ENCODE results near the gene RFTN1. TPM values are rescaled to one million over a fixed set of nuclear protein-coding genes. Genes with fewer than 3 reads are reported as not detected.

Gene RFTN1
- total and polyA plus RNA-seq, 10 of the 15 experiments (the other 5 are each of a cell fraction or from before 2014, with no cell fraction given) = 20.6 to 213 (median 147) TPM

- FAIRE-seq (no peak), ATAC-seq (no peak), DNase-seq (ENCODE audit: low read depth, low spot score) (no peak)
- Histone ChIP-seq H3K9me3 (replicated peaks; ENCODE audit: control insufficient read depth, insufficient read depth, low read length) (no peaks in the 10 kb centered on the region), H3K79me2 (ENCODE audit: control insufficient read depth, insufficient read depth, low read length) (peaks cover 44% of the 10 kb centered on the region), H3K36me3 (ENCODE audit: control insufficient read depth in 2 of 2, insufficient read depth in 2 of 2, low read length in 1 of 2) (peaks cover 18 to 23% of the 10 kb centered on the region in 2 experiments), H3K9ac (ENCODE audit: control insufficient read depth, insufficient read depth, low read length) (no peak overlapping the region), H3K4me2 (ENCODE audit: control insufficient read depth, insufficient read depth) (no peak overlapping the region), H3K4me1 (ENCODE audit: control insufficient read depth, insufficient read depth, low read length) (peaks cover 16% of the 10 kb centered on the region), H4K20me1 (ENCODE audit: control insufficient read depth, insufficient read depth) (0 out of 2 replicates have a peak, but pooled peaks cover 3% of the 10 kb centered on the region), H3K27me3 (replicated peaks in 1 of 2; ENCODE audit: control insufficient read depth in 2 of 2, insufficient read depth in 2 of 2, low read length in 1 of 2) (no peaks in the 10 kb centered on the region), H3K27ac (ENCODE audit: control insufficient read depth, insufficient read depth) (no peak overlapping the region), H2AFZ (ENCODE audit: control insufficient read depth, low read depth, low read length) (no peak overlapping the region), H3K4me3 (no peak overlapping the region)
- ChIA-PET CTCF (interaction anchor here (1.1 to 1.6 kb wide), 2 partner anchors 8 to 34 kb away, joined by 3 read pairs; no protein-coding TSS in a partner anchor), SMC1A (ENCODE audit: uncharacterized antibody, unreplicated experiment) (interaction anchor here (1.7 to 3.4 kb wide), 3 partner anchors 10 to 22 kb away, joined by 4 to 12 read pairs (median 5); no protein-coding TSS in a partner anchor), POLR2A (interaction anchor here (1.2 to 2.3 kb wide), 2 partner anchors 9 to 13 kb away, joined by 3 to 11 read pairs; no protein-coding TSS in a partner anchor), RAD21 (ENCODE audit: unreplicated experiment) (no interaction called here)
- WGBS (ENCODE audit: insufficient coverage, insufficient replicate concordance, low lambda C conversion rate, missing lambda C conversion rate) = 88% methylated on average over 10 of the region's 11 CpGs
- intact Hi-C loops (cut with micrococcal nuclease; ENCODE audit: unreplicated experiment) (no loop called here), in situ Hi-C loops (cut with MboI) (no loop called here)
- no peak for TF ChIP-seq ATF7 (IDR thresholded peaks at IDR 0.05; ENCODE audit: low read depth)
- TF ChIP-seq IKZF2 (IDR thresholded peaks at IDR 0.05) = no peak
- TF ChIP-seq WRNIP1 (IDR thresholded peaks at IDR 0.05; ENCODE audit: borderline replicate concordance, low read depth, low read length) = no peak
- BruUV-seq (replicated peaks) = no TSS peak
Measured at GRCh38 chr3:16487511-16488175, 25.9 kb downstream of the RFTN1 start.

GRCh38 chr3:16486951-16487480, 26.5 kb downstream of the RFTN1 start:
- intact Hi-C loops (cut with micrococcal nuclease; ENCODE audit: unreplicated experiment) (no loop called here), in situ Hi-C loops (cut with MboI) (no loop called here)
- Histone ChIP-seq H3K9me3 (replicated peaks; ENCODE audit: control insufficient read depth, insufficient read depth, low read length) (no peaks in the 10 kb centered on the region), H3K79me2 (ENCODE audit: control insufficient read depth, insufficient read depth, low read length) (peaks cover 48% of the 10 kb centered on the region), H3K4me1 (ENCODE audit: control insufficient read depth, insufficient read depth, low read length) (peaks cover 23% of the 10 kb centered on the region), H3K27me3 (replicated peaks in 1 of 2; ENCODE audit: control insufficient read depth in 2 of 2, insufficient read depth in 2 of 2, low read length in 1 of 2) (no peaks in the 10 kb centered on the region), H4K20me1 (ENCODE audit: control insufficient read depth, insufficient read depth) (0 out of 2 replicates have a peak, but pooled peaks cover 3% of the 10 kb centered on the region), H3K9ac (ENCODE audit: control insufficient read depth, insufficient read depth, low read length) (no peak overlapping the region), H3K4me3 (no peak overlapping the region), H3K4me2 (ENCODE audit: control insufficient read depth, insufficient read depth) (no peak overlapping the region), H3K27ac (ENCODE audit: control insufficient read depth, insufficient read depth) (no peak overlapping the region), H3K36me3 (ENCODE audit: control insufficient read depth in 2 of 2, insufficient read depth in 2 of 2, low read length in 1 of 2) (peaks cover 13 to 18% of the 10 kb centered on the region in 2 experiments), H2AFZ (ENCODE audit: control insufficient read depth, low read depth, low read length) (no peak overlapping the region)
- ChIA-PET SMC1A (ENCODE audit: uncharacterized antibody, unreplicated experiment) (interaction anchor here (1.6 kb wide), 1 partner anchor 203 kb away, joined by 3 read pairs; no protein-coding TSS in a partner anchor), POLR2A (interaction anchor here (2.3 kb wide), 1 partner anchor 10 kb away, joined by 11 read pairs; no protein-coding TSS in a partner anchor), RAD21 (ENCODE audit: unreplicated experiment) (no interaction called here), CTCF (interaction anchor here (1.1 to 1.6 kb wide), 2 partner anchors 9 to 33 kb away, joined by 3 read pairs; no protein-coding TSS in a partner anchor)
- no peak for ATAC-seq
- TF ChIP-seq HDGF (IDR thresholded peaks at IDR 0.05) (no peak), STAT3 (IDR thresholded peaks at IDR 0.05; ENCODE audit: low read depth, low read length) (no peak), SKIL (IDR thresholded peaks at IDR 0.05; ENCODE audit: low read depth, poor library complexity, severe bottlenecking) (no peak), ATF3 (IDR thresholded peaks at IDR 0.05; ENCODE audit: borderline replicate concordance, extremely low read depth, low read depth, low read length) (no peak), SPI1 (IDR thresholded peaks at IDR 0.05; ENCODE audit: borderline replicate concordance, insufficient read depth, low read depth, low read length) (no peak), JUNB (IDR thresholded peaks at IDR 0.05) (no peak)
- 85% methylated on average over 6 of the region's 6 CpGs for WGBS (ENCODE audit: insufficient coverage, insufficient replicate concordance, low lambda C conversion rate, missing lambda C conversion rate)
- FAIRE-seq = no peak
- no TSS peak for BruUV-seq (replicated peaks)
- no peak for DNase-seq (ENCODE audit: low read depth, low spot score)
